Measurements from ENCODE around the gene CAP1.

GRCh38 chr1:40114400-40114799, 73.9 kb downstream of the CAP1 start:
- no peak for TF ChIP-seq CTCF (conservative IDR thresholded peaks at IDR 0.05; ENCODE audit: low read depth, low read length)
- no peak for TF ChIP-seq POLR2A (IDR thresholded peaks at IDR 0.05; ENCODE audit: low read depth, low read length)
- TF ChIP-seq CHD1 (IDR thresholded peaks at IDR 0.05; ENCODE audit: low read depth, low read length): no peak
- TF ChIP-seq RFX5 (IDR thresholded peaks at IDR 0.05; ENCODE audit: low read depth, low read length): no peak
- TF ChIP-seq, protein P1, sequence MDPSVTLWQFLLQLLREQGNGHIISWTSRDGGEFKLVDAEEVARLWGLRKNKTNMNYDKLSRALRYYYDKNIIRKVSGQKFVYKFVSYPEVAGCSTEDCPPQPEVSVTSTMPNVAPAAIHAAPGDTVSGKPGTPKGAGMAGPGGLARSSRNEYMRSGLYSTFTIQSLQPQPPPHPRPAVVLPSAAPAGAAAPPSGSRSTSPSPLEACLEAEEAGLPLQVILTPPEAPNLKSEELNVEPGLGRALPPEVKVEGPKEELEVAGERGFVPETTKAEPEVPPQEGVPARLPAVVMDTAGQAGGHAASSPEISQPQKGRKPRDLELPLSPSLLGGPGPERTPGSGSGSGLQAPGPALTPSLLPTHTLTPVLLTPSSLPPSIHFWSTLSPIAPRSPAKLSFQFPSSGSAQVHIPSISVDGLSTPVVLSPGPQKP (IDR thresholded peaks at IDR 0.05; ENCODE audit: borderline replicate concordance, low read depth, low read length): no peak
- no peak for TF ChIP-seq RCOR1 (IDR thresholded peaks at IDR 0.05; ENCODE audit: insufficient replicate concordance, low read length)
- no peak for TF ChIP-seq FOS (IDR thresholded peaks at IDR 0.05; ENCODE audit: low read depth, low read length)
- no peak for TF ChIP-seq MAZ (IDR thresholded peaks at IDR 0.05; ENCODE audit: borderline replicate concordance, low read depth, low read length)
- TF ChIP-seq CEBPB (IDR thresholded peaks at IDR 0.05; ENCODE audit: low read depth, low read length): no peak
